Stomach (tissue), 9 donors: Measurements from ENCODE around the gene CDH22. TPM values are rescaled to one million over a fixed set of nuclear protein-coding genes. Genes with fewer than 3 reads are reported as not detected.

Experiments used
- DNase-seq, 2 donors: peaks; one replicate each; pipeline versions ENCODE4 v3.0.0 to v3.0.0-alpha.2; 2013 to 2019
- H3K27ac ChIP-seq, 5 donors: fragments of 200-600 bp in 4 of 5; sonication (generic) in 4 of 5; one replicate each; pipeline ENCODE4 v1.5.1; 2013 to 2019; ENCODE audit warnings: mild to moderate bottlenecking in 1 of 5, moderate library complexity in 1 of 5
- H3K27me3 ChIP-seq, 3 donors: fragments of 200-600 bp; sonication (generic); one replicate each; pipeline ENCODE4 v1.5.1; 2017 to 2019; ENCODE audit warnings: mixed run types in 1 of 3
- H3K36me3 ChIP-seq, 4 donors: fragments of 200-600 bp; sonication (generic); 1 replicate in 3 of 4; 2 replicates in 1 of 4; pipeline ENCODE4 v1.5.1; 2016 to 2019
- H3K4me1 ChIP-seq, 4 donors: fragments of 200-600 bp; sonication (generic); one replicate each; pipeline ENCODE4 v1.5.1; 2016 to 2019
- H3K4me3 ChIP-seq, 4 donors: fragments of 200-600 bp; sonication (generic) in 3 of 4; one replicate each; pipeline ENCODE4 v1.5.1; 2016 to 2019; ENCODE audit warnings: mild to moderate bottlenecking in 1 of 4
- H3K9me3 ChIP-seq, 4 donors: fragments of 200-600 bp; sonication (generic); one replicate each; pipeline ENCODE4 v1.5.1; 2016 to 2019
- CTCF ChIP-seq, 7 experiments: fragments of 450-650 bp in 4 of 7; fragments of 200-600 bp in 3 of 7; sonication (generic) in 3 of 7; IDR thresholded peaks; one replicate each; pipeline ENCODE4 v1.5.1; 2016 to 2019; ENCODE audit warnings: antibody characterized with exemption in 7 of 7, control low read depth in 2 of 7, mild to moderate bottlenecking in 1 of 7
- EP300 ChIP-seq: sonication (generic); formaldehyde crosslinking; IDR thresholded peaks from one replicate; pipeline ENCODE4 v1.6.1; 2017; ENCODE audit warnings: antibody characterized with exemption
- POLR2A ChIP-seq, 4 donors: fragments of 450-650 bp; IDR thresholded peaks; one replicate each; pipeline ENCODE4 v1.6.1; 2016; ENCODE audit warnings: antibody characterized with exemption in 4 of 4, control low read depth in 2 of 4, mild to moderate bottlenecking in 1 of 4, moderate library complexity in 1 of 4
- POLR2AphosphoS5 ChIP-seq, 3 donors: sonication (generic); formaldehyde crosslinking; IDR thresholded peaks; one replicate each; pipeline ENCODE4 v1.6.1; 2016; ENCODE audit warnings: antibody characterized with exemption in 3 of 3
- WGBS, 5 donors: extraction: QIAGEN DNeasy Blood & Tissue Kit in 3 of 5; methylation state at CpG; one replicate each; pipeline versions ENCODE4 v1.1.5 to v1.1.7; 2013 to 2018; 5-methylcytosine and 5-hydroxymethylcytosine counted together
- intact Hi-C: fragments of 100-400 bp; cut with DNase I; formaldehyde crosslinking; loops from one replicate; pipeline ENCODE4 v1.15.1; 2023; ENCODE audit warnings: low total_unique reads
- polyA plus RNA-seq, 3 donors: library from polyadenylated mRNA; stranded (reverse); fragments of 200-250 nt; gene quantifications; one replicate each; pipeline ENCODE4 v1.2.3, GENCODE V29; 2013
- total RNA-seq, 5 donors: library from RNA; depleted of rRNA; stranded (reverse); fragments of >200 nt; gene quantifications; one replicate each; pipeline versions ENCODE4 v1.1.0 to v1.2.3, GENCODE V29; 2014 to 2016
- donor health status: healthy with polysubstance abuse.
- donor health status: Bipolar disorder and iron deficiency.
- donor health status: healthy.

Gene CDH22
- total and polyA plus RNA-seq, 8 donors: 0.18 to 0.60 (median 0.19) TPM; not detected in 5

GRCh38 chr20:46169245-46170171 is 138.8 kb downstream of the CDH22 start:
- Histone ChIP-seq H3K27ac (no peak overlapping the region), H3K4me3 (no peak overlapping the region), H3K9me3 (no peaks in the 10 kb centered on the region), H3K36me3 (no peaks in the 10 kb centered on the region), H3K4me1 (peaks cover 0 to 6% (median 2%) of the 10 kb centered on the region in 4 donors), H3K27me3 (peaks cover 8 to 87% (median 35%) of the 10 kb centered on the region in 3 donors)
- no peak for TF ChIP-seq EP300
- WGBS, 5 donors: 47 to 72% (median 62%) methylated on average over 10 to 13 of the region's 13 CpGs
- intact Hi-C loops: loop anchor here (10.0 kb wide), 1 partner anchor 145 kb away; the partner anchor contains the start of gene SLC12A5
- no peak for DNase-seq

- WGBS, 5 donors: 61 to 67% (median 63%) methylated on average over 8 of the region's 8 CpGs
- DNase-seq: no peak
- TF ChIP-seq POLR2A (IDR thresholded peaks at IDR 0.05) (no peak), CTCF (IDR thresholded peaks at IDR 0.05) (no peak), EP300 (no peak), POLR2AphosphoS5 (IDR thresholded peaks at IDR 0.05) (no peak)
- Histone ChIP-seq H3K4me3 (no peak overlapping the region), H3K36me3 (no peaks in the 10 kb centered on the region), H3K9me3 (no peaks in the 10 kb centered on the region), H3K27me3 (peaks cover 0 to 87% (median 26%) of the 10 kb centered on the region in 3 donors), H3K4me1 (no peaks in the 10 kb centered on the region), H3K27ac (no peak overlapping the region)
- intact Hi-C loops: no loop called here
Observed at GRCh38 chr20:46168438-46168837, 139.9 kb downstream of the CDH22 start.

GRCh38 chr20:46167080-46167479 is 141.2 kb downstream of the CDH22 start:
- DNase-seq: no peak
- no peaks in the 10 kb centered on the region for H3K36me3 ChIP-seq
- no peak overlapping the region for H3K4me3 ChIP-seq
- H3K27ac ChIP-seq: no peak overlapping the region
- no peaks in the 10 kb centered on the region for H3K9me3 ChIP-seq
- H3K4me1 ChIP-seq: no peaks in the 10 kb centered on the region
- H3K27me3 ChIP-seq: peaks cover 0 to 87% (median 18%) of the 10 kb centered on the region in 3 donors
- no peak for TF ChIP-seq EP300
- no peak for TF ChIP-seq CTCF (IDR thresholded peaks at IDR 0.05)
- no peak for TF ChIP-seq POLR2A (IDR thresholded peaks at IDR 0.05)
- intact Hi-C loops: no loop called here

- intact Hi-C loops: no loop called here
- H3K27ac ChIP-seq: no peak overlapping the region
- H3K27me3 ChIP-seq: peaks cover 0 to 91% (median 21%) of the 10 kb centered on the region in 3 donors
- WGBS, 5 donors: 46 to 58% (median 51%) methylated on average over 7 of the region's 7 CpGs
- H3K4me3 ChIP-seq: no peak overlapping the region
- H3K4me1 ChIP-seq: no peaks in the 10 kb centered on the region
- no peaks in the 10 kb centered on the region for H3K36me3 ChIP-seq
- no peak for DNase-seq
- TF ChIP-seq POLR2AphosphoS5 (IDR thresholded peaks at IDR 0.05) (no peak), CTCF (IDR thresholded peaks at IDR 0.05) (no peak)
- H3K9me3 ChIP-seq: no peaks in the 10 kb centered on the region
Observed at GRCh38 chr20:46164254-46164653, 144.0 kb downstream of the CDH22 start.

- Histone ChIP-seq H3K27ac (no peak overlapping the region), H3K4me3 (no peak overlapping the region), H3K36me3 (no peaks in the 10 kb centered on the region), H3K4me1 (no peaks in the 10 kb centered on the region), H3K9me3 (no peaks in the 10 kb centered on the region), H3K27me3 (peaks cover 0 to 94% (median 25%) of the 10 kb centered on the region in 3 donors)
- 70 to 95% (median 80%) methylated on average over 1 of the region's 1 CpG for WGBS, 5 donors
- TF ChIP-seq EP300: no peak
- intact Hi-C loops: no loop called here
- no peak for DNase-seq
Observed at GRCh38 chr20:46161921-46162320, 146.4 kb downstream of the CDH22 start.
